HepG2 (cell line): ENCODE results near the gene CNNM4. TPM values are rescaled to one million over a fixed set of nuclear protein-coding genes. Genes with fewer than 3 reads are reported as not detected.

ENCODE experiments used
- ATAC-seq: fragments of 200-7000 bp; cut with Tn5 transposase; 3 replicates; pipeline ENCODE4 v1.9.1; 2020; ENCODE audit warnings: mild to moderate bottlenecking, moderate library complexity
- BruUV-seq: library from RNA; stranded (reverse); fragments of 400-500 nt; replicated peaks from 2 replicates; lab custom pipeline; 2021; lab: Mats Ljungman, UMichigan
- CTCF ChIA-PET: fragments of 300-600 bp; formaldehyde crosslinking; extraction: SDS; loops from one replicate; lab custom pipeline; 2021; ENCODE audit warnings: low total read pairs, inconsistent platforms, low intra/inter-chr PET ratio; lab: Yijun Ruan, JAX
- POLR2A ChIA-PET: fragments of 350-600 bp; sonication (Branson Sonifier 250); formaldehyde crosslinking; loops from one replicate; lab custom pipeline; 2020; ENCODE audit warnings: antibody characterized with exemption, inconsistent platforms; lab: Yijun Ruan, JAX
- DNase-seq: peaks from one replicate; pipeline ENCODE4 v3.0.0-alpha.2; 2015; ENCODE audit warnings: low spot score
- FAIRE-seq: peaks from 3 replicates; lab custom pipeline; 2011; peaks lifted over from hg19 to GRCh38; lab: Jason Lieb, UNC
- H2AFZ ChIP-seq: one replicate; pipeline ENCODE4 v1.6.1; 2011; ENCODE audit warnings: low read length, inconsistent platforms
- H3K27ac ChIP-seq: fragments of 300-600 bp; 3 replicates; pipeline ENCODE4 v1.8.0; 2011; ENCODE audit warnings: mixed run types, mild to moderate bottlenecking, mixed read lengths, low read length, inconsistent platforms; ENCODE audit not compliant: insufficient read depth; ENCODE audit errors: extremely low read length
- H3K27me3 ChIP-seq, 2 experiments: fragments of 200-600 bp in 1 of 2; 2 replicates in 1 of 2; 3 replicates in 1 of 2; pipeline versions ENCODE4 v1.6.0 to v1.8.0; 2011; ENCODE audit warnings: low read length in 2 of 2, mild to moderate bottlenecking in 2 of 2, moderate library complexity in 2 of 2, inconsistent platforms in 1 of 2; ENCODE audit not compliant: insufficient read depth in 2 of 2, control insufficient read depth in 1 of 2
- H3K36me3 ChIP-seq, 2 experiments: fragments of 200-600 bp in 1 of 2; replicated peaks in 1 of 2; 2 replicates in 1 of 2; 3 replicates in 1 of 2; pipeline versions ENCODE4 v1.5.1 to v1.8.0; 2011; ENCODE audit warnings: low read length in 2 of 2, inconsistent platforms in 1 of 2; ENCODE audit not compliant: insufficient read depth in 2 of 2, control insufficient read depth in 1 of 2
- H3K4me1 ChIP-seq: 2 replicates; pipeline ENCODE4 v1.5.1; 2012; ENCODE audit warnings: low read length, inconsistent platforms; ENCODE audit not compliant: insufficient read depth
- H3K4me2 ChIP-seq: 2 replicates; pipeline ENCODE4 v1.6.0; 2011; ENCODE audit warnings: low read depth, low read length, inconsistent platforms
- H3K4me3 ChIP-seq, 3 experiments: fragments of 200-600 bp in 1 of 3; sonication (generic), shearing (Covaris generic) in 1 of 3; replicated peaks in 1 of 3; 2 replicates each; pipeline ENCODE4 v1.5.1; 2011 to 2016; ENCODE audit warnings: low read length in 3 of 3, inconsistent platforms in 2 of 3, low read depth in 2 of 3, mild to moderate bottlenecking in 2 of 3, control low read depth in 1 of 3, mixed read lengths in 1 of 3; ENCODE audit not compliant: insufficient read depth in 1 of 3
- H3K79me2 ChIP-seq: one replicate; pipeline ENCODE4 v1.6.1; 2011; ENCODE audit warnings: low read length, inconsistent platforms; ENCODE audit not compliant: insufficient read depth
- H3K9ac ChIP-seq: 2 replicates; pipeline ENCODE4 v1.6.0; 2011; ENCODE audit warnings: mild to moderate bottlenecking, low read depth, low read length, inconsistent platforms; ENCODE audit not compliant: insufficient read depth
- H3K9me3 ChIP-seq: 2 replicates; pipeline ENCODE4 v1.5.1; 2012; ENCODE audit warnings: mild to moderate bottlenecking, low read length
- H4K20me1 ChIP-seq: 2 replicates; pipeline ENCODE4 v1.6.0; 2011; ENCODE audit warnings: inconsistent platforms, mild to moderate bottlenecking, low read length, moderate library complexity; ENCODE audit not compliant: insufficient read depth
- ARNT2 ChIP-seq: sonication (generic); formaldehyde crosslinking; IDR thresholded peaks from 2 replicates; pipeline ENCODE4 v1.8.0; 2022; ENCODE audit warnings: mild to moderate bottlenecking, low read depth, missing genetic modification reagents, moderate library complexity
- GLMP ChIP-seq: sonication (generic); formaldehyde crosslinking; IDR thresholded peaks from 2 replicates; pipeline ENCODE4 v1.9.0; 2021; ENCODE audit warnings: missing genetic modification reagents, mild to moderate bottlenecking, borderline replicate concordance
- SAFB2 ChIP-seq: sonication (generic); formaldehyde crosslinking; IDR thresholded peaks from 2 replicates; pipeline ENCODE4 v1.5.1; 2020; ENCODE audit warnings: missing genetic modification reagents, low read depth, mild to moderate bottlenecking, borderline replicate concordance
- SALL1 ChIP-seq: sonication (generic); formaldehyde crosslinking; IDR thresholded peaks from 2 replicates; pipeline ENCODE4 v1.8.0; 2022; ENCODE audit warnings: mild to moderate bottlenecking, missing genetic modification reagents
- ZGPAT ChIP-seq: IDR thresholded peaks from 2 replicates; pipeline ENCODE4 v1.6.1; 2016; ENCODE audit warnings: mild to moderate bottlenecking
- ZMYM4 ChIP-seq: sonication (generic); formaldehyde crosslinking; IDR thresholded peaks from 2 replicates; pipeline ENCODE4 v1.8.1; 2023; ENCODE audit warnings: mild to moderate bottlenecking, missing genetic modification reagents
- ZNF260 ChIP-seq: sonication (generic); formaldehyde crosslinking; IDR thresholded peaks from 2 replicates; pipeline ENCODE4 v1.4.0; 2020; ENCODE audit warnings: missing genetic modification reagents, low read depth, mild to moderate bottlenecking, borderline replicate concordance
- ZNF317 ChIP-seq: sonication (generic); formaldehyde crosslinking; IDR thresholded peaks from 2 replicates; pipeline ENCODE4 v1.5.0; 2020; ENCODE audit warnings: mild to moderate bottlenecking, missing genetic modification reagents
- ZNF350 ChIP-seq: sonication (generic); formaldehyde crosslinking; IDR thresholded peaks from 2 replicates; pipeline ENCODE4 v1.4.0; 2020; ENCODE audit warnings: mild to moderate bottlenecking, low read depth, missing genetic modification reagents, borderline replicate concordance
- ZNF510 ChIP-seq: sonication (generic); formaldehyde crosslinking; IDR thresholded peaks from 2 replicates; pipeline ENCODE4 v1.4.0; 2020; ENCODE audit warnings: low read depth, mild to moderate bottlenecking, missing genetic modification reagents
- WGBS: methylation state at CpG from one replicate; pipeline ENCODE4 v1.1.6; 2017; ENCODE audit warnings: low lambda C conversion rate; 5-methylcytosine and 5-hydroxymethylcytosine counted together
- in situ Hi-C: cut with HindIII; loops from 2 replicates; pipeline ENCODE4 v1.10.0; 2017; ENCODE audit warnings: low pct_unique_long_range_greater_than_20kb; ENCODE audit not compliant: extremely low pct_ligation_motif_present
- intact Hi-C: fragments of 100-400 bp; cut with micrococcal nuclease; formaldehyde crosslinking; loops from one replicate; pipeline ENCODE4 v1.10.0; 2022; ENCODE audit not compliant: unreplicated experiment
- polyA plus RNA-seq, 8 experiments: library from polyadenylated mRNA; depleted of rRNA in 3 of 8; stranded (reverse) in 7 of 8; unstranded in 1 of 8; fragments of >200 nt; fragmentation: Illumina TruSeq in 4 of 8; extraction: Trizol in 4 of 8; gene quantifications; 2 replicates each; pipeline versions ENCODE4 v1.2.1 to v1.2.3, GENCODE V29; 2011 to 2016; ENCODE audit warnings: low read depth in 4 of 8, missing spikeins in 1 of 8, mixed read lengths in 1 of 8; ENCODE audit not compliant: insufficient read depth in 1 of 8
- total RNA-seq, 5 experiments: library from RNA; depleted of rRNA; stranded (reverse); fragments of >200 nt; fragmentation: Illumina TruSeq; extraction: Trizol; gene quantifications; 2 replicates each; pipeline ENCODE4 v1.2.3, GENCODE V29; 2016; ENCODE audit warnings: low read depth in 1 of 5

The CNNM4 gene
- total and polyA plus RNA-seq, 2 of the 13 experiments (the other 11 are each of a cell fraction or from before 2014, with no cell fraction given) = 5.9 to 8.4 TPM

GRCh38 chr2:96783388-96783787, 22.7 kb downstream of the CNNM4 start:
- in situ Hi-C loops = no loop called here
- H2AFZ ChIP-seq = no peak overlapping the region

GRCh38 chr2:96787411-96787810, 26.7 kb downstream of the CNNM4 start:
- no TSS peak for BruUV-seq
- Histone ChIP-seq H3K4me1 (peaks cover 30% of the 10 kb centered on the region), H4K20me1 (no peaks in the 10 kb centered on the region), H3K4me2 (no peak overlapping the region), H2AFZ (no peak overlapping the region), H3K36me3 (no peaks in the 10 kb centered on the region), H3K27ac (no peak overlapping the region), H3K4me3 (no peak overlapping the region), H3K27me3 (no peaks in the 10 kb centered on the region), H3K79me2 (no peaks in the 10 kb centered on the region), H3K9me3 (no peaks in the 10 kb centered on the region), H3K9ac (no peak overlapping the region)
- ChIA-PET POLR2A (no interaction called here), CTCF (no interaction called here)
- in situ Hi-C loops (no loop called here), intact Hi-C loops (no loop called here)
- DNase-seq (no peak), ATAC-seq (no peak), FAIRE-seq (no peak)
- 94% methylated on average over 3 of the region's 3 CpGs for WGBS
- TF ChIP-seq GLMP (CRISPR knock-in tag) (no peak), ZNF260 (CRISPR knock-in tag) (no peak), SAFB2 (CRISPR knock-in tag) (no peak), ZGPAT (no peak), ZMYM4 (no peak), SALL1 (CRISPR knock-in tag) (no peak), ARNT2 (no peak), ZNF350 (no peak), ZNF510 (CRISPR knock-in tag) (no peak)

More at GRCh38 chr2:96783388-96783787, 22.7 kb downstream of the CNNM4 start:
- no peaks in the 10 kb centered on the region for H3K79me2 ChIP-seq
- no peak overlapping the region for H3K9ac ChIP-seq
- POLR2A ChIA-PET = no interaction called here
- H3K4me1 ChIP-seq = peaks cover 22% of the 10 kb centered on the region
- no peaks in the 10 kb centered on the region for H3K36me3 ChIP-seq
- ATAC-seq (no peak), DNase-seq (no peak), FAIRE-seq (no peak)
- TF ChIP-seq ZGPAT (no peak), ZNF317 (CRISPR knock-in tag) (no peak)
- no peak overlapping the region for H3K4me2 ChIP-seq
- CTCF ChIA-PET = no interaction called here
- intact Hi-C loops = no loop called here
- H4K20me1 ChIP-seq = no peaks in the 10 kb centered on the region
- no peaks in the 10 kb centered on the region for H3K27me3 ChIP-seq
- no peak overlapping the region for H3K27ac ChIP-seq
- 88% methylated on average over 4 of the region's 4 CpGs for WGBS
- BruUV-seq = no TSS peak
- H3K9me3 ChIP-seq = no peaks in the 10 kb centered on the region
- H3K4me3 ChIP-seq = no peak overlapping the region
